HEK293T (cell line): ENCODE measurements around the gene CHL1.

Source experiments
- CTCF ChIA-PET: fragments of 350-600 bp; formaldehyde crosslinking; extraction: SDS; loops from one replicate; lab custom pipeline; 2021; ENCODE audit warnings: antibody characterized with exemption, inconsistent platforms; lab: Yijun Ruan, JAX
- POLR2A ChIA-PET: fragments of 350-600 bp; formaldehyde crosslinking; extraction: SDS; loops from one replicate; lab custom pipeline; 2020; ENCODE audit warnings: antibody characterized with exemption, inconsistent platforms; lab: Yijun Ruan, JAX
- DNase-seq: peaks from one replicate; pipeline ENCODE4 v3.0.0; 2012; ENCODE audit warnings: mixed read lengths; ENCODE audit errors: extremely low spot score
- ARNT ChIP-seq: fragments of 450-650 bp; IDR thresholded peaks from 2 replicates; pipeline ENCODE4 v1.6.1; 2017; ENCODE audit warnings: mild to moderate bottlenecking
- BHLHE40 ChIP-seq: fragments of 450-650 bp; IDR thresholded peaks from 2 replicates; pipeline ENCODE4 v1.6.1; 2016; ENCODE audit warnings: mild to moderate bottlenecking, moderate library complexity, borderline replicate concordance
- CTBP1 ChIP-seq: fragments of 450-650 bp; IDR thresholded peaks from 2 replicates; pipeline ENCODE4 v1.6.1; 2016; ENCODE audit warnings: borderline replicate concordance
- ELF4 ChIP-seq: fragments of 450-650 bp; IDR thresholded peaks from 2 replicates; pipeline ENCODE4 v1.6.1; 2017; ENCODE audit warnings: antibody characterized with exemption
- FOXA1 ChIP-seq: fragments of 450-650 bp; IDR thresholded peaks from 2 replicates; pipeline ENCODE4 v1.6.1; 2016; ENCODE audit warnings: mild to moderate bottlenecking
- FOXK2 ChIP-seq: fragments of 450-650 bp; IDR thresholded peaks from 2 replicates; pipeline ENCODE4 v1.6.1; 2016; ENCODE audit warnings: mild to moderate bottlenecking
- FOXM1 ChIP-seq: fragments of 450-650 bp; IDR thresholded peaks from 2 replicates; pipeline ENCODE4 v1.6.1; 2017; ENCODE audit warnings: mild to moderate bottlenecking, borderline replicate concordance
- HDGF ChIP-seq: fragments of 450-650 bp; IDR thresholded peaks from 2 replicates; pipeline ENCODE4 v1.6.1; 2017; ENCODE audit warnings: antibody characterized with exemption, borderline replicate concordance
- L3MBTL2 ChIP-seq: fragments of 450-650 bp; conservative IDR thresholded peaks from 2 replicates; pipeline ENCODE4 v1.6.1; 2016; ENCODE audit warnings: mild to moderate bottlenecking
- LEF1 ChIP-seq: fragments of 450-650 bp; IDR thresholded peaks from 2 replicates; pipeline ENCODE4 v1.6.1; 2017; ENCODE audit warnings: mild to moderate bottlenecking, borderline replicate concordance
- NFRKB ChIP-seq: fragments of 450-650 bp; IDR thresholded peaks from 2 replicates; pipeline ENCODE4 v1.6.1; 2016; ENCODE audit warnings: mild to moderate bottlenecking, moderate library complexity
- PKNOX1 ChIP-seq: fragments of 450-650 bp; IDR thresholded peaks from 2 replicates; pipeline ENCODE4 v1.6.1; 2016
- SP1 ChIP-seq: fragments of 450-650 bp; IDR thresholded peaks from 2 replicates; pipeline ENCODE4 v1.6.1; 2017
- SUZ12 ChIP-seq: fragments of 450-650 bp; IDR thresholded peaks from 2 replicates; pipeline ENCODE4 v1.6.1; 2016; ENCODE audit warnings: mild to moderate bottlenecking
- TARDBP ChIP-seq: fragments of 450-650 bp; IDR thresholded peaks from 2 replicates; pipeline ENCODE4 v1.6.1; 2016
- ZNF384 ChIP-seq: fragments of 450-650 bp; IDR thresholded peaks from 2 replicates; pipeline ENCODE4 v1.6.1; 2016

CHL1 gene

GRCh38 chr3:263393-263792 is 66.8 kb downstream of the CHL1 start:
- DNase-seq = no peak
- ChIA-PET POLR2A (no interaction called here), CTCF (no interaction called here)
- TF ChIP-seq SUZ12 = no peak
- no peak for TF ChIP-seq FOXA1
- TF ChIP-seq ELF4 = no peak
- TF ChIP-seq ARNT = no peak
- no peak for TF ChIP-seq HDGF
- no peak for TF ChIP-seq TARDBP
- no peak for TF ChIP-seq NFRKB
- TF ChIP-seq PKNOX1 = no peak
- no peak for TF ChIP-seq CTBP1
- TF ChIP-seq SP1 = no peak

GRCh38 chr3:264394-265156 is 68.0 kb downstream of the CHL1 start:
- no peak for DNase-seq
- TF ChIP-seq FOXK2 = no peak
- ChIA-PET CTCF (interaction anchor here (0.5 kb wide), 1 partner anchor 1792 kb away, joined by 3 read pairs; no protein-coding TSS in a partner anchor), POLR2A (no interaction called here)

GRCh38 chr3:267101-267500 is 70.5 kb downstream of the CHL1 start:
- DNase-seq = no peak
- ChIA-PET POLR2A (no interaction called here), CTCF (no interaction called here)
- TF ChIP-seq FOXM1 = no peak
- TF ChIP-seq NFRKB = no peak
- TF ChIP-seq CTBP1 = no peak
- TF ChIP-seq SP1 = no peak
- TF ChIP-seq ZNF384 = no peak
- no peak for TF ChIP-seq FOXA1
- no peak for TF ChIP-seq LEF1
- no peak for TF ChIP-seq PKNOX1
- no peak for TF ChIP-seq TARDBP
- no peak for TF ChIP-seq ELF4

GRCh38 chr3:270688-271087 is 74.1 kb downstream of the CHL1 start:
- CTCF ChIA-PET = no interaction called here
- TF ChIP-seq TARDBP = no peak
- no peak for TF ChIP-seq FOXM1
- TF ChIP-seq ARNT = no peak
- no peak for TF ChIP-seq BHLHE40
- no peak for TF ChIP-seq LEF1
- no peak for TF ChIP-seq SUZ12
- TF ChIP-seq PKNOX1 = no peak
- no peak for TF ChIP-seq FOXK2
- no peak for TF ChIP-seq CTBP1
- TF ChIP-seq NFRKB = no peak
- no peak for DNase-seq
- POLR2A ChIA-PET = no interaction called here

GRCh38 chr3:274927-275326 is 78.4 kb downstream of the CHL1 start:
- CTCF ChIA-PET = no interaction called here
- no peak for DNase-seq
- POLR2A ChIA-PET = no interaction called here
- TF ChIP-seq TARDBP (no peak), FOXA1 (no peak), SUZ12 (no peak), BHLHE40 (no peak), L3MBTL2 (no peak)

GRCh38 chr3:277873-278272 is 81.3 kb downstream of the CHL1 start:
- POLR2A ChIA-PET = no interaction called here
- CTCF ChIA-PET = no interaction called here
- no peak for DNase-seq
- TF ChIP-seq ELF4 = no peak
- no peak for TF ChIP-seq FOXK2
- TF ChIP-seq FOXA1 = no peak
- TF ChIP-seq HDGF = no peak
- TF ChIP-seq ARNT = no peak
- TF ChIP-seq BHLHE40 = no peak
- TF ChIP-seq FOXM1 = no peak
- TF ChIP-seq ZNF384 = no peak
- TF ChIP-seq L3MBTL2 = no peak
- no peak for TF ChIP-seq SUZ12
- no peak for TF ChIP-seq TARDBP
- no peak for TF ChIP-seq PKNOX1
- TF ChIP-seq LEF1 = no peak
